Ovary (tissue), 9 donors: ENCODE measurements around the gene AGR2. TPM values are rescaled to one million over a fixed set of nuclear protein-coding genes. Genes with fewer than 3 reads are reported as not detected.

Source experiments
- DNase-seq, 5 donors: peaks; one replicate each; pipeline ENCODE4 v3.0.0-alpha.2; 2019 to 2020
- H3K27ac ChIP-seq, 2 donors: fragments of 200-600 bp; one replicate each; pipeline versions ENCODE4 v1.5.1 to v1.8.0; 2019 to 2022
- H3K27me3 ChIP-seq: fragments of 200-600 bp; one replicate; pipeline ENCODE4 v1.8.0; 2022
- H3K36me3 ChIP-seq: fragments of 200-600 bp; sonication (generic); one replicate; pipeline ENCODE4 v1.5.1; 2019
- H3K4me1 ChIP-seq: one replicate; pipeline ENCODE4 v1.8.1; 2013; ENCODE audit warnings: mild to moderate bottlenecking, moderate library complexity; ENCODE audit not compliant: insufficient read depth
- H3K4me3 ChIP-seq: fragments of 200-600 bp; sonication (generic); one replicate; pipeline ENCODE4 v1.5.1; 2017
- H3K9me3 ChIP-seq, 2 donors: fragments of 200-600 bp in 1 of 2; sonication (generic) in 1 of 2; one replicate each; pipeline versions ENCODE4 v1.5.1 to v1.8.1; 2013 to 2019; ENCODE audit warnings: mild to moderate bottlenecking in 1 of 2, moderate library complexity in 1 of 2
- CTCF ChIP-seq, 3 donors: fragments of 450-650 bp in 2 of 3; fragments of 200-600 bp in 1 of 3; IDR thresholded peaks; one replicate each; pipeline versions ENCODE4 v1.5.1 to v1.8.0; 2016 to 2022; ENCODE audit warnings: antibody characterized with exemption in 3 of 3, mild to moderate bottlenecking in 1 of 3
- EP300 ChIP-seq: sonication (generic); formaldehyde crosslinking; IDR thresholded peaks from one replicate; pipeline ENCODE4 v1.6.1; 2017; ENCODE audit warnings: antibody characterized with exemption
- POLR2A ChIP-seq: fragments of 450-650 bp; IDR thresholded peaks from one replicate; pipeline ENCODE4 v1.6.1; 2017; ENCODE audit warnings: antibody characterized with exemption, mild to moderate bottlenecking, moderate library complexity
- WGBS, 3 donors: extraction: QIAGEN DNeasy Blood & Tissue Kit in 1 of 3; methylation state at CpG; one replicate each; pipeline versions ENCODE4 v1.1.5 to v1.1.7; 2013 to 2017; 5-methylcytosine and 5-hydroxymethylcytosine counted together
- intact Hi-C, 4 donors: fragments of 100-400 bp; cut with DNase I; formaldehyde crosslinking; loops; one replicate each; pipeline versions ENCODE4 v1.11.0 to v1.15.1; 2022 to 2023
- polyA plus RNA-seq, 2 donors: library from polyadenylated mRNA; stranded (reverse); fragments of 200-250 nt in 1 of 2; fragments of 350-450 nt in 1 of 2; fragmentation: Illumina TruSeq in 1 of 2; extraction: RNeasy Lipid Tissue Mini Kit (QIAGEN cat#74804) in 1 of 2; gene quantifications; one replicate each; pipeline ENCODE4 v1.2.3, GENCODE V29; 2013 to 2014
- total RNA-seq, 7 donors: library from RNA; depleted of rRNA in 2 of 7; stranded (reverse); fragments of >200 nt in 2 of 7; fragmentation: NEBNext Ultra II Directional in 3 of 7; extraction: Animal tissue kit (Norgen Biotek cat#: 25700) in 3 of 7; gene quantifications; one replicate each; pipeline versions ENCODE4 v1.1.0 to v1.2.4, GENCODE V29; 2016 to 2023
- donor health status: DM: no; HTN: no; CAD: no; lungs with moderate emphysema.
- donor health status: DM: no; HTN: no; CAD: no.
- donor health status: Bipolar disorder and iron deficiency.
- donor health status: DM: yes; HTN: yes; CAD: no.
- donor health status: DM: no; HTN: no; CAD: no.
- donor health status: DM: yes; HTN: yes; CAD: no.

The AGR2 gene
- total and polyA plus RNA-seq, 9 donors: 0.07 to 64.3 (median 3.1) TPM; not detected in 3

- 57 to 66% (median 61%) methylated on average over 5 of the region's 5 CpGs for WGBS, 3 donors
- H3K27ac ChIP-seq: no peak overlapping the region
These were observed 12.7 kb downstream of the AGR2 start for GRCh38 chr7:16791905-16792698.

GRCh38 chr7:16791071-16791470, 13.7 kb downstream of the AGR2 start:
- Histone ChIP-seq H3K4me3 (no peak overlapping the region), H3K9me3 (no peaks in the 10 kb centered on the region), H3K27me3 (no peaks in the 10 kb centered on the region), H3K27ac (no peak overlapping the region), H3K4me1 (no peaks in the 10 kb centered on the region), H3K36me3 (no peaks in the 10 kb centered on the region)
- DNase-seq: no peak
- intact Hi-C loops: no loop called here
- TF ChIP-seq EP300 (no peak), POLR2A (no peak), CTCF (IDR thresholded peaks at IDR 0.05) (no peak)
- WGBS, 3 donors: 24 to 40% (median 32%) methylated on average over 1 of the region's 1 CpG

More at GRCh38 chr7:16791905-16792698, 12.7 kb downstream of the AGR2 start:
- no peaks in the 10 kb centered on the region for H3K27me3 ChIP-seq
- TF ChIP-seq POLR2A: no peak
- no peak for TF ChIP-seq CTCF (IDR thresholded peaks at IDR 0.05)
- TF ChIP-seq EP300: no peak
- no peaks in the 10 kb centered on the region for H3K36me3 ChIP-seq
- no peaks in the 10 kb centered on the region for H3K9me3 ChIP-seq
- no peaks in the 10 kb centered on the region for H3K4me1 ChIP-seq
- no peak overlapping the region for H3K4me3 ChIP-seq
- DNase-seq: no peak
- intact Hi-C loops: no loop called here

GRCh38 chr7:16787127-16787526, 17.7 kb downstream of the AGR2 start:
- Histone ChIP-seq H3K4me3 (no peak overlapping the region), H3K4me1 (no peaks in the 10 kb centered on the region), H3K27ac (no peak overlapping the region), H3K36me3 (no peaks in the 10 kb centered on the region), H3K9me3 (no peaks in the 10 kb centered on the region), H3K27me3 (no peaks in the 10 kb centered on the region)
- TF ChIP-seq EP300: no peak
- no peak for TF ChIP-seq CTCF (IDR thresholded peaks at IDR 0.05)
- no peak for TF ChIP-seq POLR2A
- intact Hi-C loops: no loop called here
- 92 to 96% (median 93%) methylated on average over 1 of the region's 1 CpG for WGBS, 3 donors
- DNase-seq: no peak

- TF ChIP-seq POLR2A (no peak), CTCF (IDR thresholded peaks at IDR 0.05) (no peak), EP300 (no peak)
- H3K9me3 ChIP-seq: no peaks in the 10 kb centered on the region
- DNase-seq: no peak
- 25 to 48% (median 33%) methylated on average over 4 of the region's 4 CpGs for WGBS, 3 donors
- H3K36me3 ChIP-seq: no peaks in the 10 kb centered on the region
- no peaks in the 10 kb centered on the region for H3K4me1 ChIP-seq
- H3K4me3 ChIP-seq: no peak overlapping the region
- no peak overlapping the region for H3K27ac ChIP-seq
- intact Hi-C loops: no loop called here
- H3K27me3 ChIP-seq: no peaks in the 10 kb centered on the region
These were observed 18.5 kb downstream of the AGR2 start for GRCh38 chr7:16786257-16786656.
